Astrocyte (in vitro differentiated cells and primary cell): ENCODE data around the gene ZNF121. TPM values are rescaled to one million over a fixed set of nuclear protein-coding genes. Genes with fewer than 3 reads are reported as not detected.
A peak's percentile ranks its signal among the peaks of the same experiment; 100 is the strongest.
"Not testable (repeated sequence)": the region's sequence is repeated elsewhere in the genome, so short reads cannot be mapped to it uniquely, and the experiment has no call there.

Experiments used
- DNase-seq: peaks from one replicate; pipeline ENCODE4 v3.0.0-alpha.2; 2010; ENCODE audit warnings: low read depth
- FAIRE-seq: peaks from 2 replicates; lab custom pipeline; 2011; peaks lifted over from hg19 to GRCh38; lab: Jason Lieb, UNC
- H2AFZ ChIP-seq: 2 replicates; pipeline ENCODE4 v1.6.0; 2012; ENCODE audit warnings: low read depth, low read length, inconsistent platforms
- H3K27ac ChIP-seq: 2 replicates; pipeline ENCODE4 v1.5.1; 2011; ENCODE audit warnings: low read depth, low read length, inconsistent platforms
- H3K27me3 ChIP-seq: 2 replicates; pipeline ENCODE4 v1.6.0; 2011; ENCODE audit warnings: low read length, inconsistent platforms; ENCODE audit not compliant: insufficient read depth
- H3K36me3 ChIP-seq: 2 replicates; pipeline ENCODE4 v1.5.1; 2011; ENCODE audit warnings: low read length, inconsistent platforms; ENCODE audit not compliant: insufficient read depth
- H3K4me1 ChIP-seq: 2 replicates; pipeline ENCODE4 v1.5.1; 2011; ENCODE audit warnings: low read length, inconsistent platforms; ENCODE audit not compliant: insufficient read depth
- H3K4me2 ChIP-seq: 2 replicates; pipeline ENCODE4 v1.6.0; 2012; ENCODE audit warnings: low read length, inconsistent platforms
- H3K4me3 ChIP-seq: 2 replicates; pipeline ENCODE4 v1.5.1; 2011; ENCODE audit warnings: low read depth, mild to moderate bottlenecking, low read length, inconsistent platforms; ENCODE audit not compliant: insufficient read depth
- H3K79me2 ChIP-seq: 2 replicates; pipeline ENCODE4 v1.6.0; 2012; ENCODE audit warnings: mild to moderate bottlenecking, low read length, inconsistent platforms; ENCODE audit not compliant: insufficient read depth
- H3K9ac ChIP-seq: 2 replicates; pipeline ENCODE4 v1.6.0; 2012; ENCODE audit warnings: mild to moderate bottlenecking, low read length, inconsistent platforms
- H3K9me3 ChIP-seq: 2 replicates; pipeline ENCODE4 v1.5.1; 2012; ENCODE audit warnings: low read depth, mild to moderate bottlenecking, low read length, inconsistent platforms; ENCODE audit not compliant: insufficient read depth
- H4K20me1 ChIP-seq: 2 replicates; pipeline ENCODE4 v1.6.0; 2012; ENCODE audit warnings: low read length, inconsistent platforms; ENCODE audit not compliant: insufficient read depth
- H3K27ac Mint-ChIP-seq: one replicate; pipeline ENCODE4 v1.8.0; 2021; ENCODE audit warnings: mild to moderate bottlenecking, mixed read lengths; ENCODE audit not compliant: unreplicated experiment
- H3K27me3 Mint-ChIP-seq: one replicate; pipeline ENCODE4 v1.8.0; 2021; ENCODE audit warnings: low read depth, mixed read lengths; ENCODE audit not compliant: unreplicated experiment
- H3K36me3 Mint-ChIP-seq: one replicate; pipeline ENCODE4 v1.8.0; 2021; ENCODE audit warnings: low read depth, mixed read lengths; ENCODE audit not compliant: unreplicated experiment
- H3K4me1 Mint-ChIP-seq: one replicate; pipeline ENCODE4 v1.8.0; 2021; ENCODE audit warnings: low read depth, mixed read lengths; ENCODE audit not compliant: unreplicated experiment
- H3K4me3 Mint-ChIP-seq: one replicate; pipeline ENCODE4 v1.8.0; 2021; ENCODE audit warnings: mild to moderate bottlenecking, moderate library complexity, mixed read lengths; ENCODE audit not compliant: unreplicated experiment
- H3K9me3 Mint-ChIP-seq: one replicate; pipeline ENCODE4 v1.8.0; 2021; ENCODE audit warnings: mild to moderate bottlenecking, mixed read lengths; ENCODE audit not compliant: unreplicated experiment
- CTCF ChIP-seq: IDR thresholded peaks from 2 replicates; pipeline ENCODE4 v1.5.1; 2011; ENCODE audit warnings: low read depth, mild to moderate bottlenecking, inconsistent platforms, low read length, moderate library complexity; ENCODE audit not compliant: insufficient read depth
- EZH2 ChIP-seq: IDR thresholded peaks from 2 replicates; pipeline ENCODE4 v1.6.1; 2012; ENCODE audit warnings: mild to moderate bottlenecking, low read length, inconsistent platforms; ENCODE audit not compliant: insufficient read depth
- total RNA-seq: library from RNA; stranded (reverse); gene quantifications from 2 replicates; pipeline ENCODE4 v1.2.1, GENCODE V29; 2021

Gene ZNF121
- total RNA-seq, 1 donor from 2014 or later: 72.6 TPM

- no peak for FAIRE-seq
- H3K27ac Mint-ChIP-seq: no peak overlapping the region
These were observed 36.4 kb downstream of the ZNF121 start for GRCh38 chr19:9547870-9548269.

DNA sequence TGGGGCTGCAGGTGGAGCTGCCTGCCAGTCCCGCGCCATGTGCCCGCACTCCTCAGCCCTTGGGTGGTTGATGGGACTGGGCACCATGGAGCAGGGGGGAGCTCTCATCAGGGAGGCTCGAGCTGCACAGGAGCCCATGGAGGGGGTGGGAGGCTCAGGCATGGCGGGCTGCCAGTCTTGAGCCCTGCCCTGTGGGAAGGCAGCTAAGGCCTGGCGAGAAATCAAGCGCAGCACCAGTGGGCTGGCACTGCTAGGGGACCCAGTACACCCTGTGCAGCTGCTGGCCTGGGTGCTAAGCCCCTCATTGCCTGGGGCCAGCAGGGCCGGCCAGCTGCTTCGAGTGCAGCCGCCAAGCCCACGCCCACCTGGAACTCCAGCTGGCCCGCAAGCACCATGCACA is 43.0 kb downstream of the ZNF121 start:
- not testable (repeated sequence) for H2AFZ ChIP-seq, H3K4me1 ChIP-seq, H3K9me3 ChIP-seq, H3K27me3 Mint-ChIP-seq, H3K27me3 ChIP-seq, H3K4me3 ChIP-seq, H3K36me3 ChIP-seq, DNase-seq, FAIRE-seq, H3K4me2 ChIP-seq, H3K27ac ChIP-seq, H3K9ac ChIP-seq, H3K27ac Mint-ChIP-seq, H4K20me1 ChIP-seq, H3K4me3 Mint-ChIP-seq
- peaks cover 24% of the 10 kb centered on the region for H3K79me2 ChIP-seq
- Mint-ChIP-seq H3K36me3 (peaks cover 14% of the 10 kb centered on the region), H3K4me1 (peaks cover 14% of the 10 kb centered on the region), H3K9me3 (peaks cover 18% of the 10 kb centered on the region)

More at GRCh38 chr19:9547870-9548269, 36.4 kb downstream of the ZNF121 start:
- no peaks in the 10 kb centered on the region for H3K36me3 ChIP-seq
- H3K9ac ChIP-seq: no peak overlapping the region
- H3K4me2 ChIP-seq: no peak overlapping the region
- H3K4me1 ChIP-seq: no peaks in the 10 kb centered on the region
- no peaks in the 10 kb centered on the region for H4K20me1 ChIP-seq
- peaks cover 7% of the 10 kb centered on the region for H3K9me3 ChIP-seq
- H3K36me3 Mint-ChIP-seq: peaks cover 15% of the 10 kb centered on the region
- no peak overlapping the region for H3K27ac ChIP-seq
- peaks cover 14% of the 10 kb centered on the region for H3K9me3 Mint-ChIP-seq
- no peak for DNase-seq
- no peak overlapping the region for H2AFZ ChIP-seq
- TF ChIP-seq EZH2: no peak
- no peak for TF ChIP-seq CTCF
- H3K27me3 ChIP-seq: no peaks in the 10 kb centered on the region
- H3K4me3 Mint-ChIP-seq: no peak overlapping the region
- no peaks in the 10 kb centered on the region for H3K79me2 ChIP-seq
- no peaks in the 10 kb centered on the region for H3K27me3 Mint-ChIP-seq
- no peak overlapping the region for H3K4me3 ChIP-seq
- no peaks in the 10 kb centered on the region for H3K4me1 Mint-ChIP-seq

DNA sequence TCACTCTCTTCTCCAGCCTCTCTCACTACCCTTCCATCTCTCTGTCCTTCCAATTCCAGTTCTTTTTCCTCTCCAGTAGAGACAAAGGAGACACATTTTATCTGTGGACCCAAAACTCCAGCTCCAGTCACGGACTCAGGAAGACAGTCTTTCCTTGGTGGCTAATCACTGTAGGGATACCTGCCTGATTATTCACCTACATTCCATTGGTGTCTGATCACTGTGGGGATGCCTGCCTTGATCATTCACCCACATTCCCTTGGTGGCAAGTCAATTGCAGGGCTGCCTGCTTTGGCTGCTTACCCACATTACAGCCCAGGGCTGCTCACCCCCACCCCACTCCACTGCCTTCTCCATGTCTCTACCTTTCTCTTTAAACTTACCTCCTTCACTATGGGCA is 44.4 kb downstream of the ZNF121 start:
- peaks cover 28% of the 10 kb centered on the region for H3K36me3 Mint-ChIP-seq
- FAIRE-seq: not testable (repeated sequence)

GRCh38 chr19:9539201-9539600 is 45.1 kb downstream of the ZNF121 start:
- not testable (repeated sequence) for FAIRE-seq, H3K27me3 ChIP-seq, H3K4me1 ChIP-seq, DNase-seq, H4K20me1 ChIP-seq, H3K27me3 Mint-ChIP-seq, H3K4me3 ChIP-seq
- H3K27ac ChIP-seq: peak overlapping the region; percentile 92
- peaks cover 16% of the 10 kb centered on the region for H3K36me3 ChIP-seq
- peak overlapping the region; percentile 100 for H3K4me3 Mint-ChIP-seq
- peaks cover 14% of the 10 kb centered on the region for H3K4me1 Mint-ChIP-seq
- H3K27ac Mint-ChIP-seq: peak overlapping the region; percentile 100
- peak overlapping the region; percentile 99 for H2AFZ ChIP-seq
- peak overlapping the region; percentile 87 for H3K4me2 ChIP-seq
- H3K9ac ChIP-seq: peak overlapping the region; percentile 99
- H3K9me3 Mint-ChIP-seq: peaks cover 29% of the 10 kb centered on the region
- peaks cover 36% of the 10 kb centered on the region for H3K79me2 ChIP-seq
- H3K36me3 Mint-ChIP-seq: peaks cover 35% of the 10 kb centered on the region
- H3K9me3 ChIP-seq: peaks cover 19% of the 10 kb centered on the region

More for the DNA sequence above, 44.4 kb downstream of the ZNF121 start:
- not testable (repeated sequence) for H2AFZ ChIP-seq, H3K27ac ChIP-seq, H3K27me3 ChIP-seq, H3K4me3 ChIP-seq, H3K4me2 ChIP-seq, DNase-seq, H3K9ac ChIP-seq, H4K20me1 ChIP-seq, H3K4me1 ChIP-seq, H3K27me3 Mint-ChIP-seq, H3K36me3 ChIP-seq
- H3K4me1 Mint-ChIP-seq: peaks cover 14% of the 10 kb centered on the region
- H3K27ac Mint-ChIP-seq: peak overlapping the region; percentile 100
- peak overlapping the region; percentile 100 for H3K4me3 Mint-ChIP-seq
- peaks cover 26% of the 10 kb centered on the region for H3K9me3 Mint-ChIP-seq
- peaks cover 15% of the 10 kb centered on the region for H3K9me3 ChIP-seq
- H3K79me2 ChIP-seq: peaks cover 33% of the 10 kb centered on the region
